KMS-11 (cell line): ENCODE results near the gene FGF22.
"Not testable (repeated sequence)": the region's sequence is repeated elsewhere in the genome, so short reads cannot be mapped to it uniquely, and the experiment has no call there.

Experiments used
- H2AFZ ChIP-seq: fragments of 200-600 bp; sonication (generic); 2 replicates; pipeline ENCODE4 v1.6.1; 2016; ENCODE audit warnings: antibody characterized with exemption, mixed run types, low read depth
- H3K27ac ChIP-seq: fragments of 200-600 bp; sonication (generic); 2 replicates; pipeline ENCODE4 v1.6.1; 2016; ENCODE audit warnings: mild to moderate bottlenecking, mixed run types
- H3K27me3 ChIP-seq: fragments of 200-600 bp; sonication (generic); 2 replicates; pipeline ENCODE4 v1.6.1; 2017; ENCODE audit warnings: mild to moderate bottlenecking, low read depth, mixed run types, moderate library complexity; ENCODE audit not compliant: insufficient read depth
- H3K36me3 ChIP-seq: fragments of 200-600 bp; sonication (generic); 2 replicates; pipeline ENCODE4 v1.6.1; 2017; ENCODE audit warnings: mild to moderate bottlenecking, mixed run types; ENCODE audit not compliant: insufficient read depth
- H3K4me1 ChIP-seq: fragments of 200-600 bp; sonication (generic); 2 replicates; pipeline ENCODE4 v1.6.1; 2016; ENCODE audit warnings: mild to moderate bottlenecking, low read depth, mixed run types; ENCODE audit not compliant: poor library complexity, severe bottlenecking
- H3K4me2 ChIP-seq: fragments of 200-600 bp; sonication (generic); 2 replicates; pipeline ENCODE4 v1.7.0; 2016; ENCODE audit warnings: mild to moderate bottlenecking, mixed run types
- H3K4me3 ChIP-seq: fragments of 200-600 bp; sonication (generic); IDR thresholded peaks from 2 replicates; pipeline ENCODE4 v1.6.1; 2017; ENCODE audit warnings: low read depth, low read length, mixed read lengths; ENCODE audit not compliant: insufficient read depth
- H3K79me2 ChIP-seq: fragments of 200-600 bp; sonication (generic); 2 replicates; pipeline ENCODE4 v1.6.1; 2016; ENCODE audit warnings: low read depth, mixed run types; ENCODE audit not compliant: insufficient read depth
- H3K9ac ChIP-seq: fragments of 200-600 bp; sonication (generic); 2 replicates; pipeline ENCODE4 v1.6.1; 2016; ENCODE audit warnings: mild to moderate bottlenecking, mixed run types
- H4K20me1 ChIP-seq: fragments of 200-600 bp; sonication (generic); 2 replicates; pipeline ENCODE4 v1.6.1; 2016; ENCODE audit warnings: mild to moderate bottlenecking, mixed run types; ENCODE audit not compliant: insufficient read depth
- CTCF ChIP-seq: fragments of 200-600 bp; sonication (generic); conservative IDR thresholded peaks from 2 replicates; pipeline ENCODE4 v1.6.1; 2017; ENCODE audit warnings: low read depth, mild to moderate bottlenecking, antibody characterized with exemption, low read length, moderate library complexity, mixed read lengths

FGF22 gene

GRCh38 chr19:620166-620862 is 19.4 kb upstream of the FGF22 start:
- no peaks in the 10 kb centered on the region for H3K79me2 ChIP-seq

GRCh38 chr19:621191-621590 is 18.5 kb upstream of the FGF22 start:
- not testable (repeated sequence) for H3K4me2 ChIP-seq, H3K4me1 ChIP-seq, H2AFZ ChIP-seq, H3K27me3 ChIP-seq, H3K27ac ChIP-seq, H3K9ac ChIP-seq, H3K36me3 ChIP-seq, H3K79me2 ChIP-seq, H3K4me3 ChIP-seq, H4K20me1 ChIP-seq

More at GRCh38 chr19:620166-620862, 19.4 kb upstream of the FGF22 start:
- no peak for TF ChIP-seq CTCF
- Histone ChIP-seq H4K20me1 (no peaks in the 10 kb centered on the region), H3K36me3 (no peaks in the 10 kb centered on the region), H3K27me3 (no peaks in the 10 kb centered on the region), H3K4me1 (no peaks in the 10 kb centered on the region), H2AFZ (no peak overlapping the region), H3K4me3 (no peak overlapping the region), H3K27ac (no peak overlapping the region), H3K9ac (no peak overlapping the region), H3K4me2 (no peak overlapping the region)

GRCh38 chr19:621819-622218 is 17.9 kb upstream of the FGF22 start:
- no peaks in the 10 kb centered on the region for H3K36me3 ChIP-seq
- H3K4me2 ChIP-seq: no peak overlapping the region
- no peak overlapping the region for H3K9ac ChIP-seq
- H2AFZ ChIP-seq: no peak overlapping the region
- no peaks in the 10 kb centered on the region for H4K20me1 ChIP-seq
- H3K27me3 ChIP-seq: no peaks in the 10 kb centered on the region
- H3K79me2 ChIP-seq: no peaks in the 10 kb centered on the region
- H3K27ac ChIP-seq: no peak overlapping the region
- no peaks in the 10 kb centered on the region for H3K4me1 ChIP-seq
- no peak overlapping the region for H3K4me3 ChIP-seq
- no peak for TF ChIP-seq CTCF

- Histone ChIP-seq H3K27ac (no peak overlapping the region), H3K4me3 (no peak overlapping the region), H3K79me2 (no peaks in the 10 kb centered on the region), H3K27me3 (no peaks in the 10 kb centered on the region), H3K4me1 (no peaks in the 10 kb centered on the region), H3K36me3 (no peaks in the 10 kb centered on the region), H4K20me1 (no peaks in the 10 kb centered on the region), H3K9ac (no peak overlapping the region), H3K4me2 (no peak overlapping the region), H2AFZ (no peak overlapping the region)
- no peak for TF ChIP-seq CTCF
These were observed 17.0 kb upstream of the FGF22 start for GRCh38 chr19:622666-623065.

- H3K79me2 ChIP-seq: no peaks in the 10 kb centered on the region
- no peak overlapping the region for H3K27ac ChIP-seq
- no peaks in the 10 kb centered on the region for H3K4me1 ChIP-seq
- no peaks in the 10 kb centered on the region for H4K20me1 ChIP-seq
- no peaks in the 10 kb centered on the region for H3K36me3 ChIP-seq
- no peaks in the 10 kb centered on the region for H3K27me3 ChIP-seq
- H2AFZ ChIP-seq: no peak overlapping the region
- TF ChIP-seq CTCF: no peak
- no peak overlapping the region for H3K9ac ChIP-seq
- H3K4me2 ChIP-seq: no peak overlapping the region
- H3K4me3 ChIP-seq: no peak overlapping the region
These were observed 16.3 kb upstream of the FGF22 start for GRCh38 chr19:623175-623916.
